GM18526 (cell line): Measurements from ENCODE around the gene CCR9.

ENCODE experiments used
- POLR2A ChIP-seq: IDR thresholded peaks from 3 replicates; pipeline ENCODE4 v1.6.1; 2011; ENCODE audit not compliant: insufficient read length; ENCODE audit errors: extremely low read depth

Gene CCR9

DNA sequence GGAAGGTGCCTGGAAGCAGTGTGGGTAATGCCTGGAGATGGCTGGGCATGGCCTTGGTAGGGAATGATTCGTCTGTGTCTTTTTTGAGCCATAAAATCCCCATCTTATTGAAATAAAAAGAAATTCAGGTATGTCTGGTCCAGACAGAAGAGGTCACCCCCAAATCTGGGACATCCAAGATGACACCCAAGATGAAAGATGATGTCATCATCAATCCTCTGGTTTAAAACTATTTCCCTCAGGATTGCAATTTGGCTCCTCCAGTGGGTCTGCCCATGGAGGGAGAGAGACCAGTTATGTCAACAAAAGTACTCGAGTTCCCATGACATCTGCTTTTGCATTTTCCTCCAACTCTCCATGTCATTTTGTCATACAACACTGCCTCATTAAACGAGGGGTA, 16.7 kb upstream of the CCR9 start:
- no peak for TF ChIP-seq POLR2A

DNA sequence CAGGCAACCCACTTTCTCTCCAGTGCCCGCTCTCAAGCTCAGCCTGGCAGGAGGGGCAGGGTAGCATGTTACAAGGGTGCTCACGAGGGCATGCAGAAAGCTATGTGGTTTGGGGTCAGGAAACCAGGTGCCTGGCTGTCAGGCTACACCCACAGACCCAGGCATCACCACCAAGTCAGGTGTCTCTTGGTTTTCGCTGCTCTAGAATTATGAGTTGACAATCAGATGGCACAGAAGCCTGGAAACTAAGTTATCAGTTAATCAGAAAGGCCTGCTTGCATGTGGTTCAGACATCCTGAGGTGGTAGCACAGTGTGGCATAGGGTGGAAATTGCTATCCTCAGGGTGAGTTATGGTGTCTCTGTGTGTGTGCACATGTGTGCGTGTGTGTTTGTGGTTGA, 16.2 kb upstream of the CCR9 start:
- no peak for TF ChIP-seq POLR2A

DNA sequence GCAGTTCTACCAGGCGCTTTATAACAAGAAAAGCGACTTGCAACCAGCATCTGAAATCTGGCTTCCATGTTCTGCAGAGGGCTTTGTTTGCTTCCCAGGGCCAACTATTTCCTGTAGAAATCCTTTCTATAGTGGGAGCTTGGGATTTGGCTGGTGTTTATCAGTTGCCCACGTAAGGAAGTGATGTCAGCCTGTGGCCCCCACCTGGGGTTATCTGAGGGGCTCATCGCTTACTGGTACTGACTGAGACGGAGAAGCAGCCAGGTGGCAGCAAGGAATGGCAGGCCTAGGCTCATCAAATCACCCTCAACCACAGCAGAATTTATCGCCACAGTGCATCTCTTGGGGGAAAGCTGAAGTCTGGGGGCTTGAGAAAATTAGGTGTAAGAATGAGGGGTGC, 14.6 kb upstream of the CCR9 start:
- no peak for TF ChIP-seq POLR2A

DNA sequence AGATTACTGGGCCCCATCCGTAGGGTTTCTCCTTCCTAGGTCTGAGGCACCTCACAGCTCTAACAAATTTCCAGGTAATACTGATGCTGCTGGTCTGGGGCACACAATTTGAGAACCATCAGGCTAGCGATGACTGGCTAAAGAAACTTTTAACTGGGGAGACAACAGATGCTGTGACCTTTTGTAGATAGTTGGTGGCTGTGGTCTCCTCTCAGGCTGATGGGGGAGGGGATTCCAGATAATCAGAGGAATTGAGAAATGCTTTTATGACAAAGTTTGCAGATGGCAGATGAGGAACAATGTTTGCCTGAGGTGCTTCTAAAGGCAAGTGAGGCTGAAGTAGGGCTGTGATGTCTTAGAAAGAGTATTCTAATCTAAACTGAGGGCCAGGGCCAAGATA, 13.8 kb upstream of the CCR9 start:
- no peak for TF ChIP-seq POLR2A

DNA sequence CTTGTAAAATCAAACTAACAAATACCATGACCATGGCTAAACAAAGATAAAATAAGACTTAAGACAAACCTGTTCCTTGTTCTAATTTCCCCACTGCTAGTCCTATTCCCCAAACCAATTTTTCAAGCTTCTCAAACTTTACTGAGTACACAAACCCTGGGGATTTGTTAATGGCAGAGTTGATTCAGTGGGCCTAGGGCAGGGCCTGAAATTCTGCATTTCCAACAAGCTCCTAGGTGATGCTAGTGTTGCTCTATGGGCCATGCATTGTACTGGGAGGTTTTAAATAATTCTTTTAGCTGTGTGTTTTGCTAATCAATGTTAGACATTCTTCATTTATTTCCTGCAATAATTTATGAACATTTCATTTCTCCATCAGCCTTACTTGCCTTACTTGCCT, 13.3 kb upstream of the CCR9 start:
- no peak for TF ChIP-seq POLR2A

DNA sequence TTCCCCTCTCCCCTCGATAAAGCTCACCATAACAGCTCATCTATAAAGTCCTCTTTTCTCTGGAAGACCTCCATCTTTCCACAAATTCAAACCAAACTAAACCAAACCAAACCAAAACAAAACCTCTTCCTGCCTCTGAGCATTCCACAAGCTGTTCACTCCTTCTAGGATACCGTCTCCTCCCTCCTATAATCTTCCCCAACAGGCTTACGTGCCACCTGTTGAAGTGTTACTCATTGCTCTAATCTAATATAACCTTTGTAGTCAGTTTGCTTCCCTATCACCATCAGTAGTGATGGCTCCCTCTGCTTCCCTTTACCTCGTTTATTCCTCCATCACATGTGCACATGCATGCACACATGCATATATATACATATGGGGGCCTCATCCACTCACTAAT, 12.7 kb upstream of the CCR9 start:
- no peak for TF ChIP-seq POLR2A

DNA sequence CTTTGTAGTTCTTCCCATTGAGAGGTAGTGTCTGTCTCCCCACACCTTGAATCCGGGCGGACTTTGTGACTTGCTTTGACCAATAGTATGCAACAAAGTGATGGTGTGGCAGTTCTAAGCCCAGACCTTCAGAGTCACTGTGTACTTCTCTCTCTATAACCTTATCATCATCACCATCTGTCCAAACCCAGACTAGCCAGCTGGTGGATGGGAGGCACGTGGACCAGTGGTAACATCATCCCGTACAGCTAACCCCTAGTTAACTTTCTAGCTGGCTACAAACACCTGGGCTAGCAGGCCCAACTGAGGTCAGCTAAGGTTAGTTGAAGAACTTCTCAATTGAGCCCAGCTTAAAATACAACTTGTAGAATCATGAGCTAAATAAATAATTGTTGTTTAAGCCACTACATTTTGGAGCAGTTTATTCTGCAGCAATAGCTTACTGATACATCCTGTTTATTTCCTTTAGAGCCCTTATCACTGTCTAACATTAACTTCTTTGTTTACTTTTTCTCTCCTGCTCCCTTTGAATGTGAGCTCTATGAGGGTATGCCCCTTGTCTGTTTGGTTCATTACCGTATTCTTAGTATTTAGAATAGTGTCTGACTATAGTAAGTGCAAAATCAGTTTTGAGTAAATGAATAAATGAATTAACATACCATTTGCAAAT, 11.5 kb upstream of the CCR9 start:
- no peak for TF ChIP-seq POLR2A

DNA sequence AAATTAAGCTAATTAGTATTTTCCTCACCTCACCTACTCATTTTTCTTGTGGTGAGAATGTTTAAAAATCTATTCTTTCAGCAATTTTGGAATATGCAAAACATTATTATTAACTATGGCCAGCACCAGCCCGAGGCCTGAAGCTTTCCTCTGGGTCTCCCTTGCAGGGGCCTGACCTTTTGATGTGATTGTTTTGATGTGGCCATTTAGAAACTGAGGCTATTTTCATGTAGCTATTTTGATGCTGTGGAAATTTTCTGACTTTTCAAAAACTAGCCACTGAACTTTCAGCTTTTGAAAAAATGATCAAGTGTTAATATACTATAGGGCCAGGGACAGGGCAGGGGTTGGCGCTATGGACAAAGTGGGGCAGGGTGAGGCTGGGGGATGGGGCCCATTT, 8.2 kb upstream of the CCR9 start:
- no peak for TF ChIP-seq POLR2A

DNA sequence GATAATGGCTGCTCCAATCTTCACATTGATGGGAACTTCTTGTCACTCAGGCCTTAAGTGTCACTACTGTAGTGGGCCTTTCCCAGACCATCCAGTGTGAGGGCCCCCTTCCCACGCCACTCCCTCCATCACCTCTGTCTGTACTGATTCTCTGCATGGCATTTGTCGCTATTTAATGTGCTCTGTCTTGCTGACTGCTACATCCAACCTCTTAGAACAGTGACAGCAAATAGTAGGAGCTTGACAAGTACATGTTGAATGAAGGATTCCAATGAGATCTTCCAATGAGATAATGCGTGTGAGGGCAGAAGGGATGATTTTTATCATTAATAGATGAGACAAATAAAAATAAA, 5.6 kb upstream of the CCR9 start:
- no peak for TF ChIP-seq POLR2A

DNA sequence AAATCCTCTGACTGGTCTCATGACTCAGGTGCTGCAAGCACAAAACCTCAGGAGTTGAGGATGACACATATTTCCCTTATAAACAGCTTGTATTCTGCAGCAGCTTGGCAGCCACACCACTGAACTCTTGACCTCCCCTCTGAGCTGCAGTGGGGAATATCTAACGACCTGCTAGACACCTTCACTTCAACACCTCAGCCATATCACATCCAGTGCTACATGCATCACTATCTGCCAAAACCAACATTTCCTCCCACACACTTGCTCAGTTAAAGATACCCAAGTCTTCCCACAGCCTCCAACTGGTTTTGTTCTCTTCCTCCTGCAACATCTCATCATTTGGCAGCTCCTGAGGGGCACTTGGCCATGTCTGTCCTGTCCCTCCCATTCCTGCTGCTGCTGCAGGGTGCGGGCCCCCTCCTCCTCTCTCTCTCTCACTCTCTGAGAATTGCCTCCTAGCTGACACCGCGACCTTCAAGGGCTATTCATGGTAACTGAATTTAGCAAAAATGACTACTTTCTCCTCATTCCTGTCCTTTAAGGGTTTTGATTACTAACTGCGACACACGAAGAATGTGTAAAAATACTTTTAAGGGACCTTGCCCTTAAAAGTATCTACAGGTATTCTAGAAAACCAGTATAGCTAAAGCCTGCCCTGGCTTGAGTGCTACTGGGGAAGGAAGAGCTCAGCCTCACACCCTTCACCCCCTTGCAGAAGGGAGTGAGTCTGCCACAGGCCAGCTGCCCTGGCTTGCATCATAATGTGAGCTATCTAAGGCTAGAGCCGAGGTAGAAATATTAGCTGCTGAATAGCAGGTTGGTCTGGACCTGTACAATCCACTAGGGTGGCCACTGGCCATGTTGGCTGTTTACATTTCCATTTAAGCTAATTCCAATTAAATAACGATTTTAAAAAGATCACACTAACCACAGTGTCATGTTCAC, 5.0 kb upstream of the CCR9 start:
- TF ChIP-seq POLR2A, result no peak

DNA sequence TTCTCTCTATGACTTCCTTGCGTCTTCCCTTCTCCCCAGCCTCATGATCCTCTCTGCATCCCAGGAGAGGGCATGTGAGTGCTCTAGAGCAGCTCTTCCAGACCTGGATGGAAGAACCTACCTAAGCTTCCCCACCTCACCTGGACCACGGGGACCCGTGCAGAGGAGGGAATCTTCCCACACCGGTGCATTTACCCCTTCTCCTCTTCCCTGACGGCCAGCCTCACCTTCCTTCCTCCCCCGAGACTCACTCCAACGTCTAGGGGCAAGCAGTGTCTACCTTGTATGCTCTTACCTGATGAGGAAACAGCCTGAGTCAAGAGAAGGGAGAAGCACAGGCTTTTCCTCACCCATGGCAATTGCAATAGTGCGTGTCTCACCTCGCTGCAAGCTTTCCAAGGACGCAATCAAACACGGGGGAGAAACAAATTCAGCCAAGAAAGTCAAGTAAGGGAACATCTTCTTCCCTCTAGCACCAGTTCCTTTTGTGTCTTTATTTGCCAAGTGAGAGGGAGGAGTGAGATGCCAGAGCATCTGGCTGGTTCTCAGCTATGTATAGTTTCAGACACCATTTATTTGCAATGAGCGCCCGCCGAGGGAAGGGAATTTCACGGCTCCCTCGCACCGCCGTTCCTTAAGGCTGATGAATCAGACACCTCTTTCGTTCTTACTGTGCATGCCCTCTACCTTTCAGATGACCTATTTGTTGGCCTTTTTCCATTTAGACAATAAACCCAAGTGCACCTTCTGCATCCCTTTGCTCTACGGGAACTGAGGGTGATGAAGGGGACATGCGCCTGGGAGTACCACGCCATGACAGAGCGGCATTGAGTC, 1.8 kb upstream of the CCR9 start:
- no peak for TF ChIP-seq POLR2A

DNA sequence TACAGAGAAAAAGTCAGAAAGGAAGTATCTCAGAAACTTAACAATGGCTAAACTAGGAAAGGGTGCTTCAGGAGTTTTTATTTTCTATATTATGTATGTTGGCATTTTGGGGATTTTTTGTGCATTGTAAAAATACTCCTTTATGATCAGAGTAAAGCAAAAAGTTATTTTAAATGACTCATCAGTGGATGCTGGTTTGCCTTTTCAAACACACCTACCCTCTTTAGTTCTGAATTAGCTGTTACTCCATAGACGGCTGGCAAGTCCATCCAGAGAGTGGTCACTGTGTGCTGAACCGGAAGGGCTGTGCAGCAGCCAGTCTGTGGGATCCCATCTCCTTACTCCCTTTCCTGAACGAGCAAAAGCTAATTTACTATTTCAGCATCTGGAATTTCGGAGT, 942 bp downstream of the CCR9 start:
- TF ChIP-seq POLR2A, result no peak

DNA sequence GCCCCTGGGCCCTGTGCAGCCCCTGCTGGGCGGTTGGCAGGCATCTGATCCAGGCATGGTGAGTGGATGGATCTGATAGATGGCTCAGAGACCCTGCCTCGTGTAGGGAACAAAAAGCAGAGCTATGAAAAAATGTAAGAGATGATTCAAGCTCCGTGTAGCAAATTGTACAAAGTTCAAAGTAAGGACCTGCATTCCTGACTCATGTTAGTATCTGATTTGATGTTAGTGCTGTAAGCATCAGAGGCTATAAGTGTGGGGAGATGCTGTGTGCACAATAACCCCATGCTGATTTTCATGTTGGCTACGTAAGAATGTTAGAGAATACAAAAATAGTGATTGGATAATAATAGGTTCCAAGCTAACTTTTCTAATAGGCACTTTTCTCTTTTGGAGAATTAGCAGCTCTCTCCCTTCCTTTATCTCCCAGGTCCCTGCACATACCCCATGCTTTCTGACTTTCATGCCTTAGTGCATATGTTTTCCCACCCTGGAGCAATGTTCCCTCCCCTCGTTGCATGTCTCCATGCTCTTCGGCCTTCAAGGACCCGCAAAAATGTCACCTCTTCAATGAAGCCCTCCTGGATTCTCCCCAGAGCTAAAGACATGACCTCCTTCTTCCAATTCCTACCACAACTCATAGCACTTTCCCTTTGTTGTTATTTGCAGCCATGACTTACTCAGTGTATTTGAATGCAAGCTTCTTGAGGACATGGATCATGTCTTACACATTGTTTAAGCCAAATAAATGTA, 1.6 kb downstream of the CCR9 start:
- no peak for TF ChIP-seq POLR2A

DNA sequence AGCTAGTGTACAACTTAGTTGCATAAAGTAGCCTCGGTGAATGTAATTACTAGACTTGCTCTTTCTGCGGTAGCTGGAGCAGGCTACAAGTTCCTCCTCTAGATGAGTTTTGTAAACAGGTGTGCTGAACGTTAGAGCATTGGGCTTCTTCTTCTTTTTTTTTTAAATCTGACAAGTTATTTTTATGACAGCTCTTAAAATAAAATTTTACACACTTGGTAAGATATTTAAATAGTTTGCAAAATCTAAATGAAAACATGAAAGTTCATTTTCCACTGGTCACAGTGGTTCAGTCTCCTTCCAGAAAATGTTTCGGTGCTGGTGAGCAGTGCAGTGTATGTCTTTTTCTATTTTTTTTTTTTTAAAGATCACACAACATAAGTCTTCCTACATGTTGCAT, 3.0 kb downstream of the CCR9 start:
- no peak for TF ChIP-seq POLR2A

DNA sequence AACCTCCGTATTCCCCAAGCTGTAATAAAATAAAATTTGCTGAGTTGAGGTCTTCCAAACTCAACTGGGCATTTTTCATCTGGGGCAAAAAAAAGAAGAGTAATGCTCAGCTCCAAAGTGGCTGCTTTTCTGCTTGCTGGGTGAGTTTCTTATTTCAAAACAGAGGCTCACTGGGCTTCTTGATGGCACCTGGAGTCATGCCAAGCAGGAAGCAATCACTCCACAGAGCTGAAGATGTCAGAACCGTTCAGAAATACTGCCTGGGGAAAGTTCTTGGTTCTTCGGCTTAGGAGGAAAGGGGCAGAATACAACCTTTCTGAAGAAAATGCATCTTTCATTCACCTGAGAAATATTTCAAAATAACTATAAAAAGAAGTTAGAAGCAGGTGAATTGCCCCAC, 4.1 kb downstream of the CCR9 start:
- TF ChIP-seq POLR2A, result no peak
